Heart left ventricle (tissue), 13 donors: ENCODE measurements around the gene BSND.

Experiments used
- CTCF ChIP-seq, 12 donors: fragments of 200-600 bp; sonication (generic) in 4 of 12; IDR thresholded peaks; one replicate each; pipeline versions ENCODE4 v1.5.0 to v1.8.0; 2018 to 2022; ENCODE audit warnings: antibody characterized with exemption in 12 of 12, mild to moderate bottlenecking in 5 of 12
- POLR2A ChIP-seq, 2 donors: fragments of 450-650 bp; IDR thresholded peaks; one replicate each; pipeline ENCODE4 v1.6.1; 2017; ENCODE audit warnings: antibody characterized with exemption in 2 of 2, mild to moderate bottlenecking in 2 of 2, moderate library complexity in 2 of 2
- donor health status: ischemic (EF 13 %, LVEDD 7.1; RV severe dilation, severe dysfunction).
- donor health status: DM: no; HTN: yes; CAD: no.
- donor health status: DM: no; HTN: no; CAD: no.
- donor health status: ischemic (EF 25% LVEDD 6.9; RV normal size, moderate dysfunction).
- donor health status: ischemic (EF 25% LVEDD 5.7; RV mildly dilated, moderate dysfunction).
- donor health status: ischemic (EF 35%, LVEDD 5.7; RV mildly dilated, moderate dysfunction).
- donor health status: nonischemic (EF 11% LVEDD 7.7; RV severe dilation, severe dysfunction).
- donor health status: DM: yes; HTN: yes; CAD: no.
- donor health status: PGD.
- donor health status: ischemic (EF 29% LVEDD 5.4; RV normal size, mild dysfunction).
- donor health status: nonischemic (EF 23%, LVEDD 6.1; RV moderate dilation, normal function).

GRCh38 chr1:54981466-54981865 lies 17.3 kb upstream of the BSND start:
- TF ChIP-seq CTCF (IDR thresholded peaks at IDR 0.05) (no peak), POLR2A (IDR thresholded peaks at IDR 0.05) (no peak)
